Stimulated activated CD8-positive, alpha-beta memory T cell treated with anti-CD3 and anti-CD28 coated beads, Interleukin-4, amount 100 ng/mL, for 48 hours (primary cell): ENCODE measurements around the gene GTF3C1.
"Not testable (repeated sequence)": the region's sequence is repeated elsewhere in the genome, so short reads cannot be mapped to it uniquely, and the experiment has no call there.

ENCODE experiments used
- DNase-seq: peaks from one replicate; pipeline ENCODE4 v3.0.0-alpha.2; 2020

GTF3C1 gene

DNA sequence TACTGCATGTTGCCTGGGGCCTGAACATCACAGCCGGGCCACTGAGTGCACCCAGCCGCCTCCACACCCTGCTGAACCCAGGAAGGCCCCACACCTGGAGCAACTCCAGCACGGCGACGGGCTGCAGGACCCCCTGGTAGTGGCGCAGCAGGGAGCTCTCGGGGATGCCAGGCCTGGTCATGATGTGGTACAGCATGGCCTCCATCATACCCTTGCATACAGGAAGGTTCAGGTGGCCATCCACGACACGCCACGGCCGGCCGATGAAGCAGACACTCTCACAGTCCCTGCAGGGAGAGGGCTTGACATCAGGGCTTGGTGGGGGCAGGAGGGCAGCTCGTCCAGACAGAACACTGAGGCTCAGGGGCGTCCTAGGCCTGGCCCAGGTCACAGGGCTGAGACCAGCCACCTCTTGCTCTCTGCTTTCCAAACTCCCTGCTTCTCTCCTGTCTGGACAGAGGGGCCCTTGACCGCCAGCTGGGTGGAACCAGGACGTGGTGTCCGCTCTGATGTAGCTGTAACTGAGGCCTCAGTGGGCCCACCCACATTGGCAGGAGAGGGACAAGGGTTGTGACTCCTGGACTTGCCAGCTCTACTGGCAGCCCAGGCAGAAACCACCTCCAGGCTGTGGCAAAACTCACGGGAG lies 87.4 kb downstream of the GTF3C1 start:
- no peak for DNase-seq

DNA sequence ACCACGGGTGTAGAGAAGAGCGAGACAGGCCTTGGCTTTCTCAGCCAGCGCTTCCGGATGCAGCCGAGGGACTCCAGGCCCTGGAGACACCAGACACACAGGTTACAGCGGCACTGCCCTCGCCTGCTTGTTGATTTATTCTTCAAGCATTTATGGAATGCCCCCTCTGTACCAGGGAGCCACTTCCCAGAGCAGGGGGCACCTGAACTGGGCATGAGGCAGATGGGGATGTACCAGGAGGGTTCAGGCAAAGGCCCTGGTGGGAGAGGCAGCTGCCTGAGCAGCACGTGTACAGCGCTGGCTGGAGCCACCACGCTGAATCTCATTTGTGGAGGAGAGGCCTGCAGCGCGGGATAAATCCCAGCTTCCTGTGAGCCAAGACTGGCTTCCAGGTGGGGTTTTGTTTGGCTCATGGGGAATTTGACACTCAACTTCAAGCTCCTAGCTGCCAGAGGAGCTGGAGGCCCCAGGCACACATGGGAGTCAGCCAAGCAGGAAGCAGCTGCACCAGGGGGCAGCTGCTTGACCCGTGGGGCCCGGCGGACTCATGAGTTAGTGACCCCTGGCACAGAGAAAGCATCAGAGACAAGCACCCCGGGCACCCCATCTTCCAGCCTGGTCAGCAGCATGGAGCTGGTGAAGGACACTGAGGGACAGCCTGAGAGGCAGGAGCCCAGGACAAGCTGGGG lies 88.1 kb downstream of the GTF3C1 start:
- no peak for DNase-seq

DNA sequence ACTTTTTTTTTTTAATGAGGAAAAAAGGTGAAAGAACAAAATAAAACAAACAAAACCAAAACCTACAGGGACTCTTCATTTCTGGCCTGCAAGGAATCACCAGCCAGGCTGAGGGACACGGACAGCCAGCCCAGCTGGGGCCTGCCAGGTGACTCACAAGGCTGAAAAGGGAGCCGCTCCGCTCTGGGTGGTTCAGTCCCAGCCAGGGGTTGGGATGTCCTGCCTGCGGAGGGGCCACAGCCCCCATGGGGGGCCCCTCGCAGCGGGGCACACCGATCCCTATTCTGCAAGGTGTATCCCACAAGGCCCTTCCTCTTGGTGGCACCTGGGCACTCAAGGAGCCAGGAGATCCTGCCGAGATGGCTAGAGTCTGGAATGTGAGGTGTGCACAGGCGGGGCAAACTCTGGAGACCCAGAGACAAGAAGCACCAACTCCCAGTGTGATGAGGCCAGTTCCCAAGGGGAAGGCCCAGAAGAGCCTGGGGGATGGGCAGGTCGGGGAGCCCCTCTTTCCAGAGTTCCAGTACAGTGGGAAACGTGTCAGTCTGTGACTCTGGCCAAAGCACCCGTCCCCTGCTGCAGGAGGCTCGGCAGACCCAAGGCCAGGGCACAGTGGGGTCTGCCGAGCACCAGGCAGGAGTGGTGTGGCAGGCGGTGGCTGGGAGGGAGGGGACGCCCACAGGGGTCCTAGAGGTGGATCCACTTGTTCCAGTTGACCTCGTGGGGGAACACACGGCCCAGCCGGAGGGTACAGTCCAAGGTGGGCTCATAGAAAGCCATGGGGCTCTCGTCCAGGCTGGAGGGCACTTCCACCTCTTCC lies 88.8 kb downstream of the GTF3C1 start:
- DNase-seq: no peak

DNA sequence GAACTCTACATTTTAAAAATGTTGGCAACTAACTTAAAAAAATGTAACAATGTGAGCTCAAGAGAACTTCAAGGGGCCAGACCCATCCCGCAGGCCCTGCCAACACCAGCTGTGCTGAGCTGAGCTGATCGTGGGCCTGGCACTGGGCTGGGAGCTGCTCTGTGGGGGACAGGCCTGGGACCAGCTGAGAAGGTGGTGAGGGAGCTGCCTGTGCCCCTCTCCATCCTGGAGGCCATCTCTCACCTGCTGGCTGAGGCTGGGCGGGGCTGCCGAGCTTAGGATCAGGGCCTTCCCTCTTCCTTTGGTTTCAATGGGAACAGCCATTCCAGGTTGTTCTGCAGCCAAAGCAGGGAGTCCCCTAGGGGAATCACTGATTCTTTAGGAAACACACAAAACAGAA lies 89.5 kb downstream of the GTF3C1 start:
- no peak for DNase-seq

DNA sequence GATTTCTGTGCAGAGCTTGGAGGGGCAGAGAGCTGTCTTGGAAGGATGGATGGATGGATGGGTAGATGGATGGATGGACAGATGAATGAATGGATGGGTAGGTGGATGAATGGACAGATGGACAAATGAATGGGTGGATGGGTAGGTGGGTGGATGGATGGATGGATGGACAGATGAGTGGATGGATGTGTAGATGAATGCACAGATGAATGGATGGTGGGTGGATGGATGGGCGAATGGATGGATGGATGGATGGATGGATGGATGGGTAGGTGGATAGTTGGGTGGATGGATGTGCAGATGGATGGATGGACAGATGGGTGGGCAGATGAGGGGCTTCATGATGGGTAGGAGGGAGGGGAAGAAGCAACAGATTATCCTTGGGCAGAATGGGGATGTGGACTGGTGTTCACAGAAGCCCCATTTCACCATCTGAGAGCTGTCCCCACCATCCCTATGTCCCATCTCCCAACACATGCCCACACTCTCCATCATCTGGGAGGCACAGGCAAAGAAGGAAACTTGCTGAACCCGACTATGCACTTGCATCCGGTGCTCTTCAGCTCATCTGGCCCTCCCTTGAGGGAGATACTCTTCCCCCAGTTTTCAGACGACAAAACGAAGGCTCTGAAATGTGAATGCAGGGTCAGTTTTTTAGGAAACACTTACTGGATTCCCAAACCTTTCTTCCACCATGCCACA lies 90.6 kb downstream of the GTF3C1 start:
- no peak for DNase-seq

DNA sequence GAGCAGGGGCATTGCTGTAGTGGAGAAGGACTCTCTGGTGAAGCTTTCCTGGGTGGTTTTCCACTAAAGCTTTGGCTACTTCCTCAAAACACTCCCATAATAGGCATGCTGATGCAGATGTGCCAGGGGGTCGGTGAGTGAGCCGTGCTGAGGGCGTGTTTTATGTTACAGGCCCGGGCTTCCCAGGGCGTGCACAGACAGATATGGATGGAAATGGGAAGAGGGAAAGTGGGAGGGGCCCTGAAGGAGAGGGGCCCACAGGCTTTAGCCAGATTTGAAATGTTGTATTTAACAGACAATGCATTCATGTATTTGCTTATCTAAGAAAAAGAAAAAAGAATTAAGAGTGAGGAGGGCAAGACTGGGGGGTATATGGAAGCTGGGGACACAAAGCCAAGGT lies 91.5 kb downstream of the GTF3C1 start:
- DNase-seq: no peak

DNA sequence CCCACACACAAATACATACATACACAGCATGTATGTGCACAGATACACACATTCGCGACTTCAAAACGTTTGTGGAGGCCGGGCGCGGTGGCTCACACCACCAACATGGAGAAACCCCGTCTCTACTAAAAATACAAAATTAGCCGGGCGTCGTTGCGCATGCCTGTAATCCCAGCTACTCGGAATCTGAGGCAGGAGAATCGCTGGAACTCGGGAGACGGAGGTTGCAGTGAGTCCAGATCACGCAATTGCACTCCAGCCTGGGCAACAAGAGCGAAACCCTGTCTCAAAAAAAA lies 92.2 kb downstream of the GTF3C1 start:
- not testable (repeated sequence) for DNase-seq

DNA sequence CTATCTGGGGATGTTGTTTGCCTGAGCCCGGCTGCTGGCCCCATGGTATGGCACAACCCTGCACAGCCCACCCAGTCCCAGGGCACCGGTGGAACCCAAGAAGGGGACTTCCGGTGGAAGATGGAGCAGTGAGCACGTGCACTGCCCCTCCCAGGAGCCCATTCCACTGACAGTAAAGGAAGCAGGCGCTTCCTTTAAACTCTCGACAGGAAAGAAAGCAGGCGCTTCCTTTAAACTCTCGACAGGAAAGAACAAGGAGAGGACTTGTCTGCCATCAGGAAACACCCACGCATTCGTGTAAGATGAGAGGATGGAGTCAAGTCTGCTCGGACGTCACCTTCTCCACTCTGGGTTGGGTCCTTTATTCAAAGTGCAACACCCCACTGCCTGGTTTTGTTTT lies 94.0 kb downstream of the GTF3C1 start:
- peak; percentile 39 for DNase-seq

DNA sequence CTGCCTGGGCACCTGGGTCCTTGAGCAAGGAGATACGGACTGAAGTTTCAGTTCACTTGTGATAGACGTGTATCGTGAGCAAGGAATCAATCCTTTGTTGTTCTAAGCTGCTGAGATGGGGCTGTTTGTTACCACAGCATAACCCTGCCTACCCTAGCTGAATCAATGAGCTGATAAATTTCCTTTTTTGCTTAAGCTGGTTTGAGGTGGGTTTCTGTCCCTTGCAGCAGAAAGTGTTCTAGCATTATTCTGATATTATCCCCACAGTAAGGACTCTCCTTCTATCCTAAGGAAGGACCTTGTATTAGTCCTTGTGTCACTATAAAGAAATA lies 96.3 kb downstream of the GTF3C1 start:
- no peak for DNase-seq

DNA sequence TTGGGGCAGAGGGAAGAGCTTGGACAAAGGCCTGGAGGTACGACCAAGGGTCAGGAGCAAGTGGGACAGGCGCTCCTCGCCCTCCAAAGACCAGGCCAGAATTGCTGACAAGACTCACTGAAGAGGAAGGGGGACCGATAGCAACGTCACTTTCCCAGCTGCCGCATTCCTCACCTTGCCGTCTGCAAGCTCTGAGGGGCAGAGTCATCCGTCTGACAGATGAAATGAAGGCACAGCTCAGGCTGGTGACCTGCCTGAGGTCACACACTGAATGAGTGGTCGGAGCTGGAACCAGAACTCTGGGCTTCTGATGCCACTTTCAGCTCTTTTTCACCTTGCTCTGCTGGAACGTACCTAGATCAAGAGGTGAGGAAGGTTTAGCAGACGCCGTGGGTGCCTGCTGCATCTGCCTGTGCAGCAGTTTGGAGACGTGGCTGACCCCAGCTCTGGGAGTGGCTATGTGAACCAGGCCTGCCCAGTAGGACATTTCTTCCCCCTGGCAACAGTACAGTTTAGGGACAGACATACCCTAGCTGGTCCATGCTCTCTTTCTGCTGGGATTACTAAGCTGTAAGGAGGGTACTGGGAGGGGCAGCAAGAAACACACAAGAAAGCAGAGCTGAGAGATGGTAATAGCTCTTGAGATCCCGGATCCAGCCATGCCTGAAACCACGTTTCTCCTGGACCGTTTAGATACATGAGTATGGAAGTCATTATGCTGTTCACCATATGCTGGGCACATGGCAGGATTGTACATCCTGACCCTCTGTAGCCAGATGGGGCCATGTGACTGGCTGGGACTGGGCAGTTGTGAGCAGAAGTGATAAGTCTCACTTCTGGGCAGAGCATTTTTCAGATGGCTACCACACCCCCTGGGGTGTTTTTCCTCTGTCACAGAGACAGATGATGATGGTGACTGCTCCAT lies 96.9 kb downstream of the GTF3C1 start:
- DNase-seq: no peak

DNA sequence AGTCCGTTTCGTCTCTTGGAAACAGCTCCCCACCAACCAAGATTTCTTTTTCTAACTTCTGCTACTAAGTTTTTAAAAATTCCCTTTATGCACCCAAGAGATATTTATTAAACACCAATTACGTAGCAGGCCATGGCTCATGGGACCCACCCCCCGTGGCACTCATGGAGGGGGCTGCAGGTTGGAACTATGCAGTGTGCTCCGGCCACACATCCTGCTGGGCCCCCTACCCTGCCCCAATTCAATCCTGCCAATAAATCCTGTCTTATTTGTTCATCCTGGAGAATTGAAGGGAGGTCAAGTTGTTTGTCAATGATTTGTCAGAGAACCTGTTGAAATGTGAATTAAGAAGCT lies 99.5 kb downstream of the GTF3C1 start:
- no peak for DNase-seq

DNA sequence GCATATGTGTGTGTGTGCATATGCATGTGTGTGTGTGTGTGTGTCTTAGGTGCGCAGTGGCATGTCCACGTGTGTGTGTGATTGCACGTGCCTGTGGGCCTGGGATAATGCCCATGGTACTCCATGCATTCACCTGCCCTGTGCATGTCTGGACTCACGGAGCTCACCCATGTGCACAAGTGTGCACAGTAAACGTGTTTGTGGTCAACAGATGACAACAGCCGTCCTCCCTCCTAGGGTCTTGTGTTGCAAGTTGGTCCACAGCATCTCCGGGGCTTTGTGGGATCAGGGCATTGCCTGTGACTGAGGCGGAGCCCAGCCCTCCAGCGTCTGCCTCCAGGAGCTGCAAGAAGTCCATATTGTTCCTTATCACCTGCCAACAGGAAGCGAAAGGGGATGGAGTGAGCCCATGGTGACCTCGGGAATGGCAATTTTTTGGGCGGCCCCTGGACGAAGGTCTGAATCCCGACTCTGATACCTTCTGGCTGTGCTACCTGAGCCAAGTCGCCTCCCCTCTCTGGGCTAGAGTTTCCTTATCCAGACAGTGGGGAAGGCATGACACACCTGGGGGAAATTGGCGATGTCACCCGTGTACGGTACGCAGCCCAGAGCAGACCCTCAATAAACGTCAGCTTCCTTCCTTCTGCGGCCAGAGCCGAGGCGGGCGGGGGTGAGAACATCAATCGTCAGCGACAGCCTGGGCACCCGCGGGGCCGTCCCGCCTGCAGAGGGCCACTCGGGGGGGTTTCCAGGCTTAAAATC lies 100.1 kb downstream of the GTF3C1 start:
- DNase-seq: peak; percentile 87

DNA sequence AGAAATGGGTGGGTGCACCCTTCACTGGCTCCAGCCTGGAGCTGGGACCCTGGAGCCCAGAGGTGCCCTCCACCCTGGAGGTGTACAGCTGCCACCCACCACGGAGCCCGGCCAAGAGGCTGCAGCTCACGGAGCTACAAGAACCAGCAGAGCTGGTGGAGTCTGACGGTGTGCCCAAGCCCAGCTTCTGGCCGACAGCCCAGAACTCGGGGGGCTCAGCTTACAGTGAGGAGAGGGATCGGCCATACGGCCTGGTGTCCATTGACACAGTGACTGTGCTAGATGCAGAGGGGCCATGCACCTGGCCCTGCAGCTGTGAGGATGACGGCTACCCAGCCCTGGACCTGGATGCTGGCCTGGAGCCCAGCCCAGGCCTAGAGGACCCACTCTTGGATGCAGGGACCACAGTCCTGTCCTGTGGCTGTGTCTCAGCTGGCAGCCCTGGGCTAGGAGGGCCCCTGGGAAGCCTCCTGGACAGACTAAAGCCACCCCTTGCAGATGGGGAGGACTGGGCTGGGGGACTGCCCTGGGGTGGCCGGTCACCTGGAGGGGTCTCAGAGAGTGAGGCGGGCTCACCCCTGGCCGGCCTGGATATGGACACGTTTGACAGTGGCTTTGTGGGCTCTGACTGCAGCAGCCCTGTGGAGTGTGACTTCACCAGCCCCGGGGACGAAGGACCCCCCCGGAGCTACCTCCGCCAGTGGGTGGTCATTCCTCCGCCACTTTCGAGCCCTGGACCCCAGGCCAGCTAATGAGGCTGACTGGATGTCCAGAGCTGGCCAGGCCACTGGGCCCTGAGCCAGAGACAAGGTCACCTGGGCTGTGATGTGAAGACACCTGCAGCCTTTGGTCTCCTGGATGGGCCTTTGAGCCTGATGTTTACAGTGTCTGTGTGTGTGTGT lies 100.9 kb downstream of the GTF3C1 start:
- DNase-seq: no peak

DNA sequence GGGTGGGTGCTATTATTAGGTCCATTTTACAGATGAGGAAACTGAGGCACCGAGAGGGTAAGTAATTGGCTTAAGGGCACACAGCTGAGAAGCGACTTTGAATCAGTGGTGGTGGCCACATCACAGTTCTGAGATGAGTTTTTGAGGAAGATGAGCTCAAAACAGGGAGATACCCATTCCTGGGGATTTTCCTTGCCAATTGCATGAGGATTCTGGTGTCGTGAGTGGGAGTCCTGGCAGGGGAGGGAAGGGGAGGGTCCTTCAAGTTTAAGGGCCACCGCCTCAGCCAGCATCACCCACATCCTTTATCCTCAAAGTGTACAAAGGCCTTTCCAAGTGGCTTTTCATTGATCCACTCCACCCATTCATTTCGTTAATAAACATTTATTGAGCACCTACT lies 102.4 kb downstream of the GTF3C1 start:
- DNase-seq: no peak

DNA sequence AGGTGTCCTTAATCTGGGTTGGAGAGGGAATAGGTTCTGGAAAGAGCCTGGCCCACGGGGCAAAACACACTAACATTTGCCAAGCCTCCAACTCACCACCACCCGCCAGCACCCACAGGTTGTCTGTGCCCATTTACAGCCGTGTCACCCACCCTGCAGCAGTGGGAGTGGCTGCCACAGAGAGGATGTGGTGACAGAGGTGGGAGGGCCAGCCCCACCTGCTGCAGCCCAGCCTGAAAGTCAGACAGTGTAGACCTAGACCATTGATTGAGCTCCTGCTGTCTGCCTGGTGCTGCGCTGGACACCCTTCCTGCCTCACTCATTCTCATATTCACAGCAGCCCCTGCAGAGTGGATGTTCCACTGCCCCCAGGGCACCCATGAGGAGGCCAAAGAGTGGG lies 103.0 kb downstream of the GTF3C1 start:
- peak; percentile 71 for DNase-seq

DNA sequence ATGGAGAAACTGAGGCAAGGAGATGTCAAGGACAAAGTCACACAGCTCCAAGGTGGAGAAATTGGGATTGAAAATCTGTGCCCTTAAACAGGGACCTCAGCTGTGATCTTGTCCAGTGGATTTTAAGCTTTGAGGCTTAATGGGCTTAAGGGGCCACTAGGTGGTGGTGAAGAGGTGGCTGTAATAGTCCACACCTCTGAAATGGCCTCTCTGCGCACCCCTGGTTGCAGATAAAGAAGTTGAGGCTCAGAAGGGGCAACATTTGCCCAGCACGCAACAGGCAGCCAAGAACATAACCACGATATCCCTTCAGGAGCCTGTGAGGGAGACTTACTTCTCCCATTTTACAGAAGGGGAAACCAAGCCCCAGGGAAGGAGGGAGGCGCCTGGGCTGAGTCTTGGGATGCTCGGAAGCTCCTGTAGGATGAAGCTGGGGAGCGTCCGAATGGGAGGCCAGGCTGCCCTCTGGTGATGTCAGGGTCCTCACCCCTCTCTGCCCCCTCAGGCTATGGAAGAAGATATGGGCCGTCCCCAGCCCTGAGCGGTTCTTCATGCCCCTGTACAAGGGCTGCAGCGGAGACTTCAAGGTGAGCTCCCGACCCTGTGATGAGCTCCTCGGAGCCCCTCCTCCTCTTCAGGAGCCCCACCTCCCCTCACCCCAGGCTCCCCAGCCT lies 104.1 kb downstream of the GTF3C1 start:
- DNase-seq: no peak

DNA sequence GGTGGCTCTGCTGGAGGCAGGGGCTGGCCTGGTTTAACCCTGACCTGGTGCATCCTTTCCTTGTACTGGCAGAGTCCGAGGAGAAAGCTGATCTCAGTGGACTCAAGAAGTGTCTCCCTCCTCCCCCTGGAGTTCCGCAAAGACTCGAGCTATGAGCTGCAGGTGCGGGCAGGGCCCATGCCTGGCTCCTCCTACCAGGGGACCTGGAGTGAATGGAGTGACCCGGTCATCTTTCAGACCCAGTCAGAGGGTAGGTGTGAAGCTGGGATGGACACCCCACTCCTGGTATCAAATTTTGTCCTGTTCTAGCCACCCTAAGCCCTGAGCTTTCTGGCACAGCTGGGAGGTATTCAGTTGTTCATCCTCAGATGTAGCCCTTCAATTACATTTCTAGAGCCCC lies 105.2 kb downstream of the GTF3C1 start:
- DNase-seq: no peak

DNA sequence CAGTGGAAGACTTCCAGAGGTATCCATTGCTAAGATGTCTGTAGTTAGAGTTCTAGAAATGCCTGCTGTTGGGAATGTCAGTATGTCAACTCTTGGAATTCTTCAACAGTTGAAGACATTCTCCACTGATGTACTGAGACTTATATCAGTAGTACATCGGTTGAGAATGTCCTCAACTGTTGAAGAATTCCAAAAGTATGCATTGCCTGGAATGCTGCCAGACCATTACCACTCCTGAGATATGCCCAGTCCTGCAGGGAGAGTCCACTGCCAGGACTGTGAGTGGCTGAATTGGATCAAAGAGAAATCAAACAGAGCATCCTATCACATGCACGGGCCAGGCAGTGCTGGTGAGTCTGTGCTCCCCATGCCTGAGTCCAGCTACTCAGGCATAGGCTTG lies 105.7 kb downstream of the GTF3C1 start:
- no peak for DNase-seq

DNA sequence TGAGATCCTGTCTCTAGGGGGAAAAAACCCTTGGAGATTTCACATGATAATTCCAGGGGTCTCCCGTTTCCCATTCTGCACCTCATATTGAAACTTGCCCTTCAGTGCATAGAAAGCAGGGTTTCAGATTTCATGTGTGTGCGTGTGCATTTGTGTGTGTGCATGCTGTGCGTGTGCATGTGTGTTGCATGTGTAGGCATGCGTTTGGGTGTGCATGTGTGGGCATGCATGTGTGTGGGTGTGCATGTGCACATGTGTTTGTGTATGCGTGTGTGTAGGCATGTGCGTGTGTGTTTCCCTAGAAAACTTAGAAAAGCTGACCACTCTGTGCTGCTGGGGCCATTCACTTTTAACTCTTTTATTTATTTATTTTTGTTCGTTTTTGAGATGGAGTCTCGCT lies 107.7 kb downstream of the GTF3C1 start:
- DNase-seq: no peak

DNA sequence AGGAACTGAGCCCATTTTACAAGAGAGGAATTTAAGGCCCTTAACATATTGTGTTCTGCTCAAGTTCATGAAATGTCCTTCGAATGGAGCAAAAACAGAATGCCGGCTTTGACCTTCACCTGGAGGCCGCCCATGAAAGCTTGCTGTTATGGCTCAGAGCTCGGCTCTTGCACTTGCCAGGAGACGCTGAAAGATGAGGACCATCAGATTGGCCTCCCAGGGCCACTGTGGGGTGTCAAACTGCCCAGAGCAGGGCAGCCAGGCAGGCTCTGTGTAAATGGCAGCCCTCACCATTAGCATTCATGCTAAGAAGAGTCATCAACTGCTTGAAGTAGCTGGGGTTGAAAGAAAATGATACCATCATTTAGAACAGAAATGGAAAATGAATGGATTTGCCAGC lies 108.4 kb downstream of the GTF3C1 start:
- no peak for DNase-seq
